RPMI8226 (cell line): ENCODE measurements around the gene PLA2G7.

Experiments
- DNase-seq: peaks from one replicate; pipeline ENCODE4 v3.0.0-alpha.2; 2015

The PLA2G7 gene

DNA sequence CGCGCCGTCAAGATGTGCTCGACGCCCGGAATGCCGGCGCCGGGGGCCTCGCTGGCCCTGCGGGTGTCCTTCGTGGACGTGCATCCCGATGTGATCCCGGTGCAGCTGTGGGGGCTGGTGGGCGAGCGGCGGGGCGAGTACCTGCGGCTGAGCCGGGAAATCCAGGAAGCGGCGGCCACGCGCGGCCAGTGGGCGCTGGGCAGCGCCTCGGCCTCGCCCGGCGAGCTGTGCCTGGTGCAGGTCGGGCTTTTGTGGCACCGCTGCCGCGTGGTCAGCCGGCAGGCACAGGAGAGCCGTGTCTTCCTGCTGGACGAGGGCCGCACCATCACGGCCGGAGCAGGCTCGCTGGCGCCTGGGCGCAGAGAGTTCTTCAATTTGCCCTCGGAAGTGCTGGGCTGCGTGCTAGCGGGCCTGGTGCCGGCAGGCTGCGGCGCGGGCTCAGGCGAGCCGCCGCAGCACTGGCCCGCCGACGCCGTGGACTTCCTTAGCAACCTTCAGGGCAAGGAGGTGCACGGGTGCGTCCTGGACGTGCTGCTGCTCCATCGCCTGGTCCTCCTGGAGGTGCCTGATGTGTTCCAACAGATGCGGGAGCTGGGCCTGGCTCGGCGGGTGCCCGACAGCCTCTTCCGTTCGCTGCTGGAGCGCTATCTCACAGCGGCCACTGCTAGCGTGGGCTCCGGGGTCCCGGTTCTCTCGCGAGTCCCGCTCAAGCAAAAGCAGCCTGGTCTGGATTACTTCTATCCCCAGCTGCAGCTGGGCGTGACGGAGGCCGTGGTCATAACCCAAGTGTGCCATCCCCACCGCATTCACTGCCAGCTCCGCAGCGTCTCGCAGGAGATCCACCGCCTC lies 46.8 kb downstream of the PLA2G7 start:
- DNase-seq: no peak

DNA sequence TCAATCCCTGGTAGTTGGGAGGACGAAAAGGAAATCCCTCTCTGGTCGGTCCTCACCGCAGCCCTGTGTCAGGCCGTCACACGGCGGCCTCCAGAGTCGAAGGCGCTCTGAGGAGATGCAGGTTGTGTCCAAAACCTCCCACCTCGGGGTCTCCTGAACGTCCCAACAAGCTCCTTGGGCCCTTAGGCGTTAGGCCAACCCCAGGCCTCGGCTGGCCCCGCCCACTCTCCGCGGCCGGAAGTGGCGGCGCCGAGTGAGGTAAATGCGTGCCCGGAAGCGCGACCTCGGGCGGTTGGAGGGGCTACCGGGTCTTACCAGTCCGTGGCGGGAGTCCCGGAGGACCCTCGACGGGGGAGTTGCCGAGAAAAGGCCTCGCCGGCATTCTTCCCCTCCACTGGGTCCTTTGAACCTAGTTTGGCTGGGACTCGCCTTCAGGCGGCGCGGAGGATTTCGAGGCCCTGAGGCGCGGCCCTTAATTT lies 47.5 kb downstream of the PLA2G7 start, which contains the start of gene TDRD6:
Gene TDRD6, plus strand, starts transcription at position 267 of the 479 bp plus-strand sequence. CDS start 244 bp downstream, outside the sequence.
- no peak for DNase-seq

DNA sequence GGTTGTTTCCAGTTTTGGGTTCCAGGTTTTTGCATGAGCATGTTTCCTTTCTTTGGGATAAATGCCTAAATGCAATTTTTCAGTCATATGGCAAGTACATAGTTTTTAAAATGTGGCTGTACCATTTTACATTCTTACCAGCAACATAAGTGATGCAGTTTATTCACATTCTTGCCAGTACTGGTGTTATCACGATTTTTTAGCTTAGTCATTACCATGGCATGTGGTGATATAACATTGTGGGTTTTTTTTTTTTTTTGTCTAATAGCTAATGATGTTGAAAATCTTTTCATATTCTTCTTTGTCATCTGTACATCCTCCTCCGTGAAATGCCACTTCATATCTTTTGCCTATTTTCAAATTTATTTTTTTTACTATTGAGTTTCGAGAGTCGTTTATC lies 50.4 kb downstream of the PLA2G7 start:
- no peak for DNase-seq

DNA sequence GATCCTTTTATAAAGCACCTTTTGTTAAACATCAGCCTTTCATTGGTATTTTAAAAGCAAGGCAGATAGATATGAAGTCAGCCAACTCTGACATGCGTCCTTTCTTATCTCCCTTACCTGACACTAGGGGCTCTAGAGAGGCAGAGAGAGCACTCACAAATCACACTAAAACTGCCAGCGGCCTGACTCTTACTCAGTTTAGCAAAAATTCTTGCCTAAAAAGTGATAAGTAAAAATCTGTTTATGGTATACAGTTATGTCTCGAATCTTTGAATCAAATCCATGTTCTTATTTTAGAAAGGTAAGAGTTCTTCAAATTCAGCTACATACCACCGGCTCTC lies 57.9 kb downstream of the PLA2G7 start:
- DNase-seq: no peak

DNA sequence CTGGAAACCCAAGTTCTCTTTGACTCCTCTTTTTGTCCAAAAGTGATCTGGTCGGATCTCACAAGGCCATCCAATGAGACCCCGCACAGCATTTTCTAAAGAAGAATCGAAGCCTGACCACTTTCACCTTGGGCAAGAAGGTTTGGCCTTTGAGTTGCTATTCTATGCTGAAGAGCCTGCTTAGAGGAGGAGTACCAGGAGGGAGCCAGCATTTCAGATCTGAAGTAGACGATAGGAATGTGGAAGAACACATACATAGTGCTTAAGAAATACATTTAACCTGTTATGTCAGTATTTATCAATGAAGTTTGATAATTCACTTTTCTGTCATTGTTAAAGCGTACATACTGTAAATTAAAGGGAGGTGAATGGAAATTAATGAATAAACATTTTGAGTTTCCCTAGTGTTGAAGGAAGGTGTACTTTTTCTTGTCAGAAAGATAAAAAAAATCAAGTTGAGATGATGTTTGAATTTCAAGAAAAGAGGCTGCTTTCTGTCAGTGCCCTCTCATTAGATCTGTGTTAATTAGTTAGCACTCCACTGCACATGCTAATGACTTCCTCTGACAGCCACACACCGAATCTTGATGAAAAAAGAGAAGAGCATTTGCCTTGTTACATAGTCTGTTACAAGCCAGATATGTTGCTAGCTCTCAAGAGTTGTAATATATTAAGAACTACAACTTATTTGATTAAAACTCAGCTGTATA lies 58.4 kb downstream of the PLA2G7 start:
- no peak for DNase-seq

DNA sequence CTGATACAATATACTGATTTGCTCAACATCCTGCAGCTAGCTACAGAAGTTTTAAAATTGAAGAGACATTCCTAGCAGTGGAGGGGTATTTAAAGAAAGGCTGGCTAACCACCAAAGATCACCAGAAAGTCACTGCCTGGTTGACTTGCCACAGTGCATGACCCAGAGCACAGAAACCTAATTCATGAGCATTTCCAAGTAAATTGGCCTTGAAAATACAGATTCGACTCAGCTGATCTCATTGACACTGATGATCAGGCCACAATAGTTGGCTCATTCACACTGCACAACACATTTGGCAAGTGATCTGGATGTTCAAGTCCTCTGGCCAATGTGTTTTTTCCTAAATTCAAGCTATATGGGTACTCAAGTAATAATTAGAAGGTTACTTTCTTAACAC lies 60.8 kb downstream of the PLA2G7 start:
- DNase-seq: no peak

DNA sequence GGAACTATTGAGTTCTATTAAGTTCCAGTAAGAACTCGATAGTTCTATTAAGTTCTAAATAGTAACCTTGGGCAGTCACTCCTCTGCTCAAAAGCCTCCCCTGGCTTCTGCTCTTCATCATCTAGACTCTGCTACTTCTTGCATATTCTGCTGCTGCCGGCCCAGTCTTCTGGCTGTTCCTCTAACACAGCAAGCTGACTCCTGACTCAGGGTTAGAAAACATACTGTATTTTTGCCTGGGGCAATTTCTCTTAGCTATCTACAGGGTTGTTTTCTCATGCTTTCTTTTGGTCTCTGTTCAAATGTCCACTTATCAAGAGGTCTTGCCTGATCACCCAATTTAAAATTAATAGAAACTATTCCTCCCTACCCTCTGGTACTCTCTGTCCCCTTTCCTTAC lies 67.8 kb downstream of the PLA2G7 start:
- DNase-seq: no peak

DNA sequence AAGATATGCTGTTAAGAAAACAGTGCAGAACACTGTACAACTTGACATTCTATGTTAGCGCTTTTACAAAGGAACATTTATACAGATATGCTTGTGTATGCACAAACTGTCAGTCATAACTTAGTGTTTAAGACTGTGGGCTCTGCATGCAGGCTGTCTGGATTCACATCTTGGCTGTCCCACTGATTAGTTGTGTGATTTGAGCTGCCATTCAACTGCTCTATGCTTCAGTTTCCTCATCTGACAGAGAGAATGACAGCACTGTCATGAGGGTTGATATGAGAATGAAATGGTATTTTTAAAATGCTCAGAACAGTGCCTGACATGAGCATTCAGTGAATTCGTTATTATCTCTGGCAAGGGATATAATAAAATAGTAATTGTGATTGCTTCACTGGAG lies 73.7 kb downstream of the PLA2G7 start:
- DNase-seq: no peak

DNA sequence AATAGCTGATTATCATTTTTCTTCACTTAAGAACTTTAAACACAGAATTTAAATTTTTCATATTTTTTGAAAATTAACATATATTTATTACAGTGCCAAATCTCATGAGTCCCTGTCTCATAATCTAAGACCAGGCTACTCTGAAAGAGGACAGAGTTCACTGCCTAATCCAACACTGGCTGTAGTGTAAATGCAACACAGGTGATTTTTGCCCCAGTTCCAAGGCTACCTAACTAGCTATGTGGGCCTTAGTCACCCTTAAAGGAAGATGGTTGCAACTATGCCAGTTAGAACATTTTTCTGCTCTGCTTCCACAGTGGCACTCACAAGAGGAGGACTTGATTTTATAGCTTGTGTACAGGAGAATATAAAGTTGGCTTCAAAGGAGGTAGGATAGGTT lies 77.5 kb downstream of the PLA2G7 start:
- no peak for DNase-seq

DNA sequence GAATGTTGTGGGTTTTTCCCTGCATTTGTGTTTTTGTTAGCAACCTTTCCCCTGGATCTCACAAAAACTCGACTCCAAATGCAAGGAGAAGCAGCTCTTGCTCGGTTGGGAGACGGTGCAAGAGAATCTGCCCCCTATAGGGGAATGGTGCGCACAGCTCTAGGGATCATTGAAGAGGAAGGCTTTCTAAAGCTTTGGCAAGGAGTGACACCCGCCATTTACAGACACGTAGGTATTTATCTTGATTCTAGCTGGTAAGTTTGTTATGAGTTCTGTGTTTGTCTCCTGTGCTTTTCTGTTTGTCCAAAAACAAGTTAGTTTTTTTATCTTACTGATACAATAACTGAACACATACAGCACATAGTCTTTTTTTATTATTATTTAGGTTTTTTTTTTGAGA lies 79.4 kb downstream of the PLA2G7 start:
- no peak for DNase-seq
